Skeletal muscle tissue (tissue), 4 donors: ENCODE measurements around the gene LST1. TPM values are rescaled to one million over a fixed set of nuclear protein-coding genes. Genes with fewer than 3 reads are reported as not detected.

Source experiments
- H3K27ac ChIP-seq: one replicate; pipeline ENCODE4 v1.7.0; 2013; ENCODE audit warnings: mild to moderate bottlenecking, low read depth, low read length, inconsistent platforms
- H3K27me3 ChIP-seq, 3 donors: one replicate each; pipeline ENCODE4 v1.7.0; 2013; ENCODE audit warnings: low read length in 3 of 3; ENCODE audit not compliant: control insufficient read depth in 3 of 3, insufficient read depth in 3 of 3
- H3K36me3 ChIP-seq, 3 donors: one replicate each; pipeline ENCODE4 v1.7.0; 2013; ENCODE audit warnings: low read length in 3 of 3; ENCODE audit not compliant: control insufficient read depth in 3 of 3, insufficient read depth in 3 of 3
- H3K4me1 ChIP-seq, 3 donors: one replicate each; pipeline ENCODE4 v1.7.0; 2013; ENCODE audit warnings: low read length in 3 of 3, mild to moderate bottlenecking in 3 of 3; ENCODE audit not compliant: control insufficient read depth in 3 of 3, insufficient read depth in 3 of 3
- H3K4me3 ChIP-seq, 3 donors: one replicate each; pipeline ENCODE4 v1.7.0; 2013; ENCODE audit warnings: low read length in 3 of 3
- H3K9ac ChIP-seq, 3 donors: one replicate each; pipeline ENCODE4 v1.7.0; 2013; ENCODE audit warnings: low read length in 3 of 3, mild to moderate bottlenecking in 3 of 3, moderate library complexity in 2 of 3, low read depth in 1 of 3
- H3K9me3 ChIP-seq, 3 donors: one replicate each; pipeline ENCODE4 v1.7.0; 2013; ENCODE audit warnings: low read length in 3 of 3; ENCODE audit not compliant: control insufficient read depth in 3 of 3
- total RNA-seq: library from RNA; depleted of rRNA; stranded (reverse); fragments of >200 nt; gene quantifications from one replicate; pipeline ENCODE4 v1.2.3, GENCODE V29; 2014
- donor health status: Osteomylitis.

LST1 gene
- total RNA-seq, 1 donor from 2014 or later = 3.7 TPM

- Histone ChIP-seq H3K9me3 (no peaks in the 10 kb centered on the region), H3K9ac (no peak overlapping the region), H3K27ac (no peak overlapping the region), H3K36me3 (no peaks in the 10 kb centered on the region), H3K4me1 (peaks cover 0 to 6% (median 5%) of the 10 kb centered on the region in 3 donors), H3K27me3 (peaks cover 0 to 3% (median 0%) of the 10 kb centered on the region in 3 donors), H3K4me3 (no peak overlapping the region)
Observed at GRCh38 chr6:31574106-31575061, 11.7 kb upstream of the LST1 start.

DNA sequence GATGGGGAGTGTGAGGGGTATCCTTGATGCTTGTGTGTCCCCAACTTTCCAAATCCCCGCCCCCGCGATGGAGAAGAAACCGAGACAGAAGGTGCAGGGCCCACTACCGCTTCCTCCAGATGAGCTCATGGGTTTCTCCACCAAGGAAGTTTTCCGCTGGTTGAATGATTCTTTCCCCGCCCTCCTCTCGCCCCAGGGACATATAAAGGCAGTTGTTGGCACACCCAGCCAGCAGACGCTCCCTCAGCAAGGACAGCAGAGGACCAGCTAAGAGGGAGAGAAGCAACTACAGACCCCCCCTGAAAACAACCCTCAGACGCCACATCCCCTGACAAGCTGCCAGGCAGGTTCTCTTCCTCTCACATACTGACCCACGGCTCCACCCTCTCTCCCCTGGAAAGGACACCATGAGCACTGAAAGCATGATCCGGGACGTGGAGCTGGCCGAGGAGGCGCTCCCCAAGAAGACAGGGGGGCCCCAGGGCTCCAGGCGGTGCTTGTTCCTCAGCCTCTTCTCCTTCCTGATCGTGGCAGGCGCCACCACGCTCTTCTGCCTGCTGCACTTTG is 10.7 kb upstream of the LST1 start, which contains the start of gene TNF:
Gene TNF (plus strand): TSS at position 231 of the 567 bp plus-strand sequence. CDS start 177 bp downstream, at position 408.
- Histone ChIP-seq H3K27me3 (no peaks in the 10 kb centered on the region), H3K4me1 (peaks cover 1 to 6% (median 6%) of the 10 kb centered on the region in 3 donors), H3K4me3 (peak within 1 kb of the TSS; percentile 2 to 64 (median 33)), H3K9me3 (no peaks in the 10 kb centered on the region), H3K27ac (no peak within 1 kb of the TSS), H3K9ac (peak within 1 kb of the TSS; percentile 42 to 62 (median 57)), H3K36me3 (no peaks in the 10 kb centered on the region)

GRCh38 chr6:31575952-31576685 is 10.0 kb upstream of the LST1 start:
- Histone ChIP-seq H3K27me3 (no peaks in the 10 kb centered on the region), H3K36me3 (no peaks in the 10 kb centered on the region), H3K4me3 (peak overlapping the region in 2 of 3 donors; percentile 33 to 64), H3K27ac (no peak overlapping the region), H3K9me3 (no peaks in the 10 kb centered on the region), H3K9ac (peak overlapping the region in 1 of 3 donors; percentile 62), H3K4me1 (peaks cover 7 to 12% (median 10%) of the 10 kb centered on the region in 3 donors)

DNA sequence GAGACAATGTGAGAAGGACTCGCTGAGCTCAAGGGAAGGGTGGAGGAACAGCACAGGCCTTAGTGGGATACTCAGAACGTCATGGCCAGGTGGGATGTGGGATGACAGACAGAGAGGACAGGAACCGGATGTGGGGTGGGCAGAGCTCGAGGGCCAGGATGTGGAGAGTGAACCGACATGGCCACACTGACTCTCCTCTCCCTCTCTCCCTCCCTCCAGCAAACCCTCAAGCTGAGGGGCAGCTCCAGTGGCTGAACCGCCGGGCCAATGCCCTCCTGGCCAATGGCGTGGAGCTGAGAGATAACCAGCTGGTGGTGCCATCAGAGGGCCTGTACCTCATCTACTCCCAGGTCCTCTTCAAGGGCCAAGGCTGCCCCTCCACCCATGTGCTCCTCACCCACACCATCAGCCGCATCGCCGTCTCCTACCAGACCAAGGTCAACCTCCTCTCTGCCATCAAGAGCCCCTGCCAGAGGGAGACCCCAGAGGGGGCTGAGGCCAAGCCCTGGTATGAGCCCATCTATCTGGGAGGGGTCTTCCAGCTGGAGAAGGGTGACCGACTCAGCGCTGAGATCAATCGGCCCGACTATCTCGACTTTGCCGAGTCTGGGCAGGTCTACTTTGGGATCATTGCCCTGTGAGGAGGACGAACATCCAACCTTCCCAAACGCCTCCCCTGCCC is 9.0 kb upstream of the LST1 start:
- peaks cover 17 to 21% (median 20%) of the 10 kb centered on the region in 3 donors for H3K4me1 ChIP-seq

GRCh38 chr6:31577579-31577966 is 8.5 kb upstream of the LST1 start:
- no peak overlapping the region for H3K4me3 ChIP-seq
- no peak overlapping the region for H3K27ac ChIP-seq
- no peaks in the 10 kb centered on the region for H3K36me3 ChIP-seq
- no peaks in the 10 kb centered on the region for H3K9me3 ChIP-seq
- peaks cover 18 to 22% (median 20%) of the 10 kb centered on the region in 3 donors for H3K4me1 ChIP-seq
- no peak overlapping the region for H3K9ac ChIP-seq
- no peaks in the 10 kb centered on the region for H3K27me3 ChIP-seq

More for the DNA sequence above, 9.0 kb upstream of the LST1 start:
- Histone ChIP-seq H3K4me3 (no peak overlapping the region), H3K9ac (no peak overlapping the region), H3K27ac (no peak overlapping the region), H3K9me3 (no peaks in the 10 kb centered on the region), H3K27me3 (no peaks in the 10 kb centered on the region), H3K36me3 (no peaks in the 10 kb centered on the region)

DNA sequence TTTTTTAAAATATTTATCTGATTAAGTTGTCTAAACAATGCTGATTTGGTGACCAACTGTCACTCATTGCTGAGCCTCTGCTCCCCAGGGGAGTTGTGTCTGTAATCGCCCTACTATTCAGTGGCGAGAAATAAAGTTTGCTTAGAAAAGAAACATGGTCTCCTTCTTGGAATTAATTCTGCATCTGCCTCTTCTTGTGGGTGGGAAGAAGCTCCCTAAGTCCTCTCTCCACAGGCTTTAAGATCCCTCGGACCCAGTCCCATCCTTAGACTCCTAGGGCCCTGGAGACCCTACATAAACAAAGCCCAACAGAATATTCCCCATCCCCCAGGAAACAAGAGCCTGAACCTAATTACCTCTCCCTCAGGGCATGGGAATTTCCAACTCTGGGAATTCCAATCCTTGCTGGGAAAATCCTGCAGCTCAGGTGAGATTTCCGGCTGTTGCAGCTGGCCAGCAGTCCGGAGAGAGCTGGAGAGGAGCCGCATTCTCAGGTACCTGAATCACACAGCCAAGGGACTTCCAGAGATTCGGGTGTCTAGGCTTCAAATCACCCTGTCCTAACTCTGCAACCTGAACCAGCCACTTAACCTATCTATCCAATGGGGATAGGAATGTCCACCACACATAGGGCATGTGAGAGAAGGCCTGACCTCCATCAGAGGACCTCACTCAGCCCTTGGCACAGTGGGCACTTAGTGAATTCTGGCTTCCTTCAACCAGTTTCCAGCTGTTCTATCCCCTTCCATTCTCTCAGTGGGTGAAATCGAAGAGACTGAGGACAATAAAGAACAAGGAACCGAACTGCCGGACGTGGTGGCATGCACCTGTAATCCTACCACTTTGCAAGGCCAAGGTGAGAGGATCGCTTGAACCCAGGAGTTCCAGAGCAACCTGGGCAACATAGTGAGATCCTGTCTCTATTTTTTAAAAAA is 7.6 kb upstream of the LST1 start:
- Histone ChIP-seq H3K4me1 (peaks cover 18 to 22% (median 20%) of the 10 kb centered on the region in 3 donors), H3K4me3 (no peak overlapping the region), H3K9me3 (no peaks in the 10 kb centered on the region), H3K9ac (no peak overlapping the region), H3K27me3 (no peaks in the 10 kb centered on the region), H3K27ac (no peak overlapping the region), H3K36me3 (no peaks in the 10 kb centered on the region)

- peaks cover 18 to 22% (median 20%) of the 10 kb centered on the region in 3 donors for H3K4me1 ChIP-seq
- H3K4me3 ChIP-seq = no peak overlapping the region
- no peaks in the 10 kb centered on the region for H3K9me3 ChIP-seq
- H3K36me3 ChIP-seq = no peaks in the 10 kb centered on the region
- no peak overlapping the region for H3K9ac ChIP-seq
- H3K27me3 ChIP-seq = no peaks in the 10 kb centered on the region
- no peak overlapping the region for H3K27ac ChIP-seq
Observed at GRCh38 chr6:31579119-31579505, 7.0 kb upstream of the LST1 start.

GRCh38 chr6:31579546-31580437 is 6.3 kb upstream of the LST1 start:
- Histone ChIP-seq H3K4me3 (no peak overlapping the region), H3K27me3 (no peaks in the 10 kb centered on the region), H3K36me3 (no peaks in the 10 kb centered on the region), H3K9me3 (no peaks in the 10 kb centered on the region), H3K4me1 (peaks cover 18 to 22% (median 20%) of the 10 kb centered on the region in 3 donors), H3K9ac (no peak overlapping the region), H3K27ac (no peak overlapping the region)
